ES-I3 (cell line): ENCODE measurements around the gene POPDC3.
"Not testable (repeated sequence)": the region's sequence is repeated elsewhere in the genome, so short reads cannot be mapped to it uniquely, and the experiment has no call there.

ENCODE experiments used
- H3K36me3 ChIP-seq: 2 replicates; pipeline ENCODE4 v1.6.1; 2013; ENCODE audit warnings: mild to moderate bottlenecking, low read length, control low read depth, moderate library complexity; ENCODE audit not compliant: insufficient read depth
- H3K4me1 ChIP-seq: 2 replicates; pipeline ENCODE4 v1.6.1; 2013; ENCODE audit warnings: mild to moderate bottlenecking, control low read depth, low read length; ENCODE audit not compliant: insufficient read depth
- H3K9ac ChIP-seq: 2 replicates; pipeline ENCODE4 v1.6.1; 2013; ENCODE audit warnings: low read depth, mild to moderate bottlenecking, low read length, moderate library complexity
- H3K9me3 ChIP-seq: 2 replicates; pipeline ENCODE4 v1.6.1; 2013; ENCODE audit warnings: mild to moderate bottlenecking, low read length, moderate library complexity; ENCODE audit not compliant: control insufficient read depth, insufficient read depth

POPDC3 gene

DNA sequence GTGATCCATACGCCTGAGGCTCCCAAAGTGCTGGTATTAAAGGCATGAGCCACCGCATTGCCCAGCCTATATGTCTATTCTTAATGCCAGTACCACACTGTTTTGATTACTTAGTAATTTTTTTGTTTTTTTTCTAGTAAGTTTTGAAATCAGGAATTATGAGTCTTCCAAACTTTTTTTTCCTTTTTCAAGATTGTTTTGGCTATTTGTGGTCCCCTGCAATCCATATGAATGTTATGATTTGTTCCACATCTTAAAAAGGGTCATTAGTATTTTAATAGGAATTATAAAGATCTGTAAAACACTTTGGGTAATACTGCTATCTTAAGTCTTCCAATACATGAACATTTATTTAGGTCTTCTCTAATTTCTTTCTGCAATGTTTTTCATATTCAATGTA is 6.8 kb upstream of the POPDC3 start:
- Histone ChIP-seq H3K36me3 (no peaks in the 10 kb centered on the region), H3K9ac (no peak overlapping the region), H3K4me1 (peaks cover 32% of the 10 kb centered on the region), H3K9me3 (no peaks in the 10 kb centered on the region)

DNA sequence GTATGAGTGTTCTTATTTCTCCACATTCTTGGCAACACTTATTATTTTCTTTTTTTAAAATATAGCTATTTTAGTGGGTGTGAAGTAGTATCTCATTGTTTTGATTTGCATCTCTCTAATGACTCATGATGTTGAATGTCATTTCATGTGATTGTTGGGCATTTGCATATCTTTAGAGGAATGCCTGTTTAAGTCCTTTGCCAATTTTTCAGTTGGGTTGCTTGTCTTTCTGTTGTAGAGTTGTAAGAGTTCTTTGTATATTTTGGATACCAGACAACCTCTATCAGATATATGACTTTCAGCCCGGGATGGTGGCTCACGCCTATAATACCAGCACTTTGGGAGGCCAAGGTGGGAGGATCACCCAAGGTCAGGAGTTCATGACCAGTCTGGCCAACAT is 5.1 kb upstream of the POPDC3 start:
- H3K9me3 ChIP-seq = no peaks in the 10 kb centered on the region
- peaks cover 37% of the 10 kb centered on the region for H3K4me1 ChIP-seq
- H3K36me3 ChIP-seq = no peaks in the 10 kb centered on the region
- no peak overlapping the region for H3K9ac ChIP-seq

- Histone ChIP-seq H3K9ac (no peak overlapping the region), H3K4me1 (peaks cover 34% of the 10 kb centered on the region), H3K36me3 (no peaks in the 10 kb centered on the region), H3K9me3 (no peaks in the 10 kb centered on the region)
These were observed 2.2 kb upstream of the POPDC3 start for GRCh38 chr6:105181981-105182515.

GRCh38 chr6:105178636-105179035 is 1.2 kb downstream of the POPDC3 start:
- Histone ChIP-seq H3K4me1 (peaks cover 21% of the 10 kb centered on the region), H3K36me3 (no peaks in the 10 kb centered on the region), H3K9ac (peak overlapping the region; percentile 82; the same call in 1 of the 2 replicates), H3K9me3 (no peaks in the 10 kb centered on the region)

DNA sequence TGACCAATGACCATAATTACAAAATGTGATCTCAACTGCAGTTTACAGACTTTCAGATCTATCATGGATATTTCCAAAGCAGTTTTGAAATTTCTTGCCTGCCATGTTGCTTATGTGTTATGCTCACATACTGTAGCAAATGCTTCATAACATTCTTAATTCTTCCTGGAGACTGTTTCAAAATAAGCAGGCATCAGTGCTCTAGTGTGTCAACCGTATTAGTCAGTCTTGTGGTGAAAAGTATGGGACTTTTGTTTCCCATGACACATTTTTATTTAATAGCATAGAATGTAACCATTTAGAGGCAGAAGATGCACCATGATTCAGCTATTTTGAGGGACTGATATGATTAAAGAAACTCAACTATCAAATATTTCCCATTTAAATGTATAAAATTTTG is 1.7 kb downstream of the POPDC3 start:
- Histone ChIP-seq H3K36me3 (no peaks in the 10 kb centered on the region), H3K4me1 (peaks cover 18% of the 10 kb centered on the region), H3K9ac (no peak overlapping the region), H3K9me3 (no peaks in the 10 kb centered on the region)

GRCh38 chr6:105177556-105177955 is 2.3 kb downstream of the POPDC3 start:
- Histone ChIP-seq H3K36me3 (no peaks in the 10 kb centered on the region), H3K9ac (no peak overlapping the region), H3K4me1 (peaks cover 12% of the 10 kb centered on the region), H3K9me3 (no peaks in the 10 kb centered on the region)

DNA sequence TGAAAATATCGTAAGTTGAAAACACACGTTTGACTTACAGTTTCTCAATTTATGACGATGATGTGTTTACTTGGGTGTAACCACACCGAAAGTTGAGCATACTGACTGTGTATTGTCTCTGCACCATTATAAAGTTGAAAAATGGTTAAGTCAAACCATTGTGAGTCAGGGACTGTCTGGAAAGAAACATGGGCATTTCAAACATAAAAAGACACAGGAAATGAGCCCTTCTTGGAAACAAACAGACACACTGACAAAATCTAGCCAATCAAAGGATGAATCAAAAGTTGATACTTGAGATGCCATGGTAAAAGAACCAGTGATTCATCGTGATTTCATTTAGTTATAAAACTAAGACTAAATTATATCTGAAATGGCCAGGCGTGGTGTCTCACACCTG is 5.3 kb downstream of the POPDC3 start:
- Histone ChIP-seq H3K9me3 (no peaks in the 10 kb centered on the region), H3K36me3 (no peaks in the 10 kb centered on the region), H3K9ac (no peak overlapping the region), H3K4me1 (no peaks in the 10 kb centered on the region)

GRCh38 chr6:105172515-105172914 is 7.3 kb downstream of the POPDC3 start:
- H3K9me3 ChIP-seq, H3K4me1 ChIP-seq, H3K36me3 ChIP-seq, H3K9ac ChIP-seq: not testable (repeated sequence)

DNA sequence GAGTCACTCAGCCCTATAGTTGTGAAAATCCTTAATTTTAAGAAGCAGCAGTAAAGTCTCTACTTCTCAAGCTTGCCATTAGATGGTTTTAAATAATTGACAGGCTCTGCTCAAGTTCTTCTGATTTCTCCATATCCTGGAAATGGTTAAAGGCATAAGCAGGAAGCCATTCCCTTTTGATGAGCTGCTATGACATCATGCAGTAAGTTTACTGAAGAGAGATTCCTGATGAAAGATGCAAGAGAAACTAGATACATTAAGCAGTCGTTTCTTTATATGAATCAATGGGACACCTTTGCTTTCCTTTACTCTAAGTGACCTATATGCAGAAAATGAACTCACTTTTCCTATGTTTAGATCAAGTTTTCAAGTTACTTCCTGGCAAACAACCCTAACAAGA is 9.8 kb downstream of the POPDC3 start:
- Histone ChIP-seq H3K36me3 (no peaks in the 10 kb centered on the region), H3K9ac (no peak overlapping the region), H3K9me3 (no peaks in the 10 kb centered on the region), H3K4me1 (no peaks in the 10 kb centered on the region)

GRCh38 chr6:105167914-105168313 is 11.9 kb downstream of the POPDC3 start:
- Histone ChIP-seq H3K4me1 (peaks cover 6% of the 10 kb centered on the region; the same call in 1 of the 2 replicates), H3K9me3 (no peaks in the 10 kb centered on the region), H3K9ac (no peak overlapping the region), H3K36me3 (no peaks in the 10 kb centered on the region)

- Histone ChIP-seq H3K4me1 (peaks cover 6% of the 10 kb centered on the region; the same call in 1 of the 2 replicates), H3K36me3 (no peaks in the 10 kb centered on the region), H3K9me3 (no peaks in the 10 kb centered on the region), H3K9ac (no peak overlapping the region)
These were observed 15.4 kb downstream of the POPDC3 start for GRCh38 chr6:105164418-105164817.

DNA sequence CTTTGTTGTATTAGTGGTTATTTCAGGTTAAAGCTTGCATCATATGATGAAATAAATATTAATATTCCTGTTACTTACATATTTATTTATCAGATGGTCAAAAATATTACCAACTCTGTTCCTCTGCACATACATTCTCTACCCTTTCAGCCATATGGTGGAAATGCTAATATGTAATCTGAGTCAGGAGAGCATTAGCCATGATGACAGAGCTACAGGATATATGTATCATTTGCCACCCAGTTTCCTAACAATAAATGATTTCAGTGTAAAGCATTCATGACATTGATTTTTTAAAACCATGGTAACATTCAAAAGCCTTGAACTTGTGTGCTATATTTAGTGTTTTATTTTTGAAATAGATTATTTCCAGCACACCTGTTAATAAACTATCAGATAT is 16.6 kb downstream of the POPDC3 start:
- Histone ChIP-seq H3K9me3 (no peaks in the 10 kb centered on the region), H3K4me1 (peaks cover 6% of the 10 kb centered on the region; the same call in 1 of the 2 replicates), H3K36me3 (no peaks in the 10 kb centered on the region), H3K9ac (no peak overlapping the region)

DNA sequence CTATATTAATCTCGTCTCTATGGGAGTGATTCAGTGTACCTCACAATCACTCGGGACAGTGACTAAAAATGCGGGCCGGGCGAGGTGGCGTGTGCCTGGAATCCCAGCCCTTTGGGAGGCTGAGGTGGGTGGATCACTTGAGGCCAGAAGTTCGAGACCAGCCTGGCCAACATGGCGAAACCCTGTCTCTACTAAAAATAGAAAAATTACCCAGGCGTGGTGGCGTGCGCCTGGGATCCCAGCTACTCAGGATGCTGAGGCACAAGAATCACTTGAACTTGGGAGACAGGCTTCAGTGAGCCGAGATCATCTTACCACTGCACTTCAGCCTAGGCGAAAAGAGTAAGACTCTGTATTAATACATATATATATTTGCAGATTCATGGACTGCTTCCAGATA is 17.4 kb downstream of the POPDC3 start:
- Histone ChIP-seq H3K9ac (no peak overlapping the region), H3K4me1 (peaks cover 6% of the 10 kb centered on the region; the same call in 1 of the 2 replicates), H3K9me3 (no peaks in the 10 kb centered on the region), H3K36me3 (no peaks in the 10 kb centered on the region)

DNA sequence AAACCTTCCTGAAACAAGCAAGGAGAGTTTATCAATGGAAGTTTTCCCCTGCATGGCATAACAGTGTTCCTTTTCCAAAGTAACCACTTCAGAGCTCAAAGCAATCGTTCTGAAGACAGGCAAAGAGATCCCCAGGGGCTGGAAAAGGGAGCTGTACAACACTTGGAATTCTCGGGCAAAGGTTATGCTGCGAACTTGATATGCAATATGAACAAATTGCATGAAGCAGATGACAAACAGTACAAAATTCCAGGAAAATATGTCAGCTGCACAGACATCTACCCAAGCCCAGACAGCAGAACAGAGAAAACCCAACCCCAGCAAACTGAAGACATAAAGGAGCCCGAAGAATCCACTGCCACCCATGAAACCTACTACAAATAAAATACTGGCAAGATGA is 18.4 kb downstream of the POPDC3 start:
- Histone ChIP-seq H3K36me3 (no peaks in the 10 kb centered on the region), H3K4me1 (peaks cover 6% of the 10 kb centered on the region; the same call in 1 of the 2 replicates), H3K9me3 (no peaks in the 10 kb centered on the region), H3K9ac (no peak overlapping the region)

DNA sequence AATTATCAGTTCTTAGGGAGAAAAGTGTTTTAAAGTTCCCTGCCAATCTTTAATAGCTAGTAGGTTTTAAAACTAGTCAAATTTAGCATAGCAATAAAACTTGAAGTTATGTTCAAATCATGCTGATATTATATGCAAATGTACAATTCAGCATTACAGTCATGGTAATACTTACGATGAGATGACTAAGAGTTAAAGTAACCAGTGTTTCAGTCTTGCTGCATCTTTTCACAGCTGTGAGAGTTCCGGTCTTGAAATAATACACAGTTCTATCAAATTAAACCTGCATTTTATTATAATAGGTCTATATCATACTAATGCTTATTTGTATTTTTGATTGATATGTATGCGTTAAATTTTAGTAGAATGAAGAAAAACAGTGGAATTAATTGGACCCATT is 26.1 kb downstream of the POPDC3 start:
- Histone ChIP-seq H3K9me3 (no peaks in the 10 kb centered on the region), H3K9ac (no peak overlapping the region), H3K4me1 (no peaks in the 10 kb centered on the region), H3K36me3 (no peaks in the 10 kb centered on the region)

DNA sequence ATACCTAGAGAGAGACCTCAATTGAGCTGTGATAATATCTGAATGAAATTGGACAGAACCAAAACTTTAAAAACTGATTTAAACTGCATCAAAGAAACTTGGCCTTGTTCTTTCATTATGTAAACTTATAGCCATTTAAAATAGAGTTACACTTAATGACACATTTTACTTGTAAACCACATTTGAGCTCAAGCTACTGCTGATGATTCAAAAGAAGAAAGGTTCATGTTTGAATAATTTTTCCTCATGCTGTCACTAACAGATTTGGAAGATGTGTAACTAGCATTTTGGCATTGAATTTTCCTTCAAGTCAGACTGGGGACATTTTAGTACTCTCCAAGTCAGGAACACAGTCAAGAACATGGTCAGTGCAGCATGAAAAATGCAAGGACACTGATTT is 26.9 kb downstream of the POPDC3 start:
- Histone ChIP-seq H3K4me1 (no peaks in the 10 kb centered on the region), H3K9me3 (no peaks in the 10 kb centered on the region), H3K36me3 (no peaks in the 10 kb centered on the region), H3K9ac (no peak overlapping the region)
